HG02798 (cell line): ENCODE data around the gene HMX3.

Experiments
- ATAC-seq: cut with Tn5 transposase; IDR thresholded peaks from one replicate; pipeline ENCODE4 v1.9.1; 2021; ENCODE audit warnings: mild to moderate bottlenecking; ENCODE audit not compliant: unreplicated experiment, poor library complexity

HMX3 gene

GRCh38 chr10:123135415-123136141 is at the start of gene HMX3:
Gene HMX3, plus strand, starts transcription at chr10:123135970. Its CDS starts 81 bp downstream, at chr10:123136051.
- ATAC-seq, result no peak

- no peak for ATAC-seq
These were observed 49.5 kb upstream of the HMX3 start for GRCh38 chr10:123086281-123086680.

GRCh38 chr10:123087348-123087747 is 48.4 kb upstream of the HMX3 start:
- ATAC-seq, result no peak

GRCh38 chr10:123087786-123088185 is 48.0 kb upstream of the HMX3 start:
- no peak for ATAC-seq

GRCh38 chr10:123092635-123093414 is 42.9 kb upstream of the HMX3 start:
- ATAC-seq, result no peak

- ATAC-seq, result no peak
These were observed 42.3 kb upstream of the HMX3 start for GRCh38 chr10:123093489-123093888.

- ATAC-seq, result no peak
These were observed 39.3 kb upstream of the HMX3 start for GRCh38 chr10:123096452-123096851.

- no peak for ATAC-seq
These were observed 38.7 kb upstream of the HMX3 start for GRCh38 chr10:123097039-123097438.

- no peak for ATAC-seq
These were observed 35.6 kb upstream of the HMX3 start for GRCh38 chr10:123100030-123100762.

- no peak for ATAC-seq
These were observed 33.9 kb upstream of the HMX3 start for GRCh38 chr10:123101872-123102271.

- ATAC-seq, result no peak
These were observed 33.1 kb upstream of the HMX3 start for GRCh38 chr10:123102673-123103072.

- no peak for ATAC-seq
These were observed 31.8 kb upstream of the HMX3 start for GRCh38 chr10:123103944-123104343.

- ATAC-seq, result no peak
These were observed 26.3 kb upstream of the HMX3 start for GRCh38 chr10:123109466-123109865.

GRCh38 chr10:123117644-123118417 is 17.9 kb upstream of the HMX3 start:
- no peak for ATAC-seq

GRCh38 chr10:123119081-123119480 is 16.7 kb upstream of the HMX3 start:
- no peak for ATAC-seq

- ATAC-seq, result no peak
These were observed 9.5 kb upstream of the HMX3 start for GRCh38 chr10:123126246-123126645.

- no peak for ATAC-seq
These were observed 6.0 kb upstream of the HMX3 start for GRCh38 chr10:123129618-123130271.

GRCh38 chr10:123132576-123133477 is 2.9 kb upstream of the HMX3 start:
- ATAC-seq, result peak; percentile 82
